ENCODE data around the gene RELA. TPM values are rescaled to one million over a fixed set of nuclear protein-coding genes. Genes with fewer than 3 reads are reported as not detected.

RELA gene
- total RNA-seq (2022) = 82.1 and 83.0 TPM in 2 replicates
- Bru-seq, nascent RNA = percentile 85 among the genes with signal in this experiment
- percentile 93 among the genes with signal in this experiment for BruChase-seq, experiment 1, labeled RNA remaining after a 6-hour chase
- percentile 90 among the genes with signal in this experiment for BruChase-seq, experiment 2, labeled RNA remaining after a 2-hour chase
- long read RNA-seq, transcript RELA-202 (11 exons, 2,700 nt) = major isoform, 93 of 134 reads
- long read RNA-seq, partial matches to known transcripts = 19 of 134 reads
- long read RNA-seq, other reads (novel, unspliced or antisense) = 22 of 134 reads

DNA sequence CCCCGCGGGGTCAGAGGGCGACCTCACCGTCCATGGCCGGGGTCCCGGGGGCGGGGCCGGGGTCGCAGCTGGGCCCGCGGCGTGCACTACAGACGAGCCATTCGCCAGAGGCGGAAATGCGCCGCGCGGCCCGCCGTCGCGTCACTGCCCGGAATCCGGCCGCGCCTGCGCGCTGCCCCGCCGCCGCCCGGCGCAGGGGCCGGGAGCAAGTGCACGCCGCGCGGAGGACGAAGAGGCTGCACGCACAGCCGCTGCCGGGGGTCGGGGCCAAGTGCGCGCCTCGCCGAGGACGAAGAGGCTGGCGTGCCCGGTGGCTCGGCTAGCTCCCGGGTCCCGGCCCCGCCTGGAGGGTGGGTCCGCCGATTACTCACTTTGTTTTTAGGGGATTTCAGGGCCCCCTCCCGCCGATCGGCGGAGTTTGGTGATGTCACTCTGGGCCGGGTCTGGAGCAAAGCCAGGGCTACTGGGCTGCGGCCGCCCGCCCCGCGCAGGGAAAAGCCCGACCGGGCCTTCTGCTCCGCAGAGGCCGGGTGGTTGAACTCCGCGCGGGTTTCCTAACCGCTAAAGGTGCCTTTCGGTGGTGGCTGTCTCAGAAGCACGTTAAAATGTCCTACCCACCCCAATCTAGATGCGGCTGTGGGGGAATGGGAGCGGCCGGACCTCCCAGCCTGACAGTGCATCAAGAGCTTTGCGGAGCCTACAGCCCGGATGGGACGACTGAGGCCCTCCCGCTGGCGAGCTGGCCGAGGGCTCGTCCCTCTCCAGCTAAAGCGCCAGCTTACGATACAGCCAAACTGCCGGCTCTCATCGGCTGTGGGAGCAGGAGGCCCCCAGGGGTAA, at the start of gene RELA:
Gene RELA (minus strand): TSS at position 118 of the 840 bp plus-strand sequence. CDS start 84 bp downstream, at position 34.
- H3K4me3 Mint-ChIP-seq (ENCODE audit: unreplicated experiment) = peak within 1 kb of the TSS; percentile 74
- ChIA-PET POLR2A (interaction anchor here (0.5 to 3.6 kb wide), 46 partner anchors 8 to 916 kb away, joined by 3 to 71 read pairs (median 4); partner anchors contain the start of genes BANF1, CCDC85B, CFL1 and DPF2), CTCF (interaction anchor here (0.5 to 1.2 kb wide), 10 partner anchors 9 to 1682 kb away, joined by 3 to 5 read pairs (median 3); partner anchors contain the start of gene KAT5)
- TF ChIP-seq, protein P1, sequence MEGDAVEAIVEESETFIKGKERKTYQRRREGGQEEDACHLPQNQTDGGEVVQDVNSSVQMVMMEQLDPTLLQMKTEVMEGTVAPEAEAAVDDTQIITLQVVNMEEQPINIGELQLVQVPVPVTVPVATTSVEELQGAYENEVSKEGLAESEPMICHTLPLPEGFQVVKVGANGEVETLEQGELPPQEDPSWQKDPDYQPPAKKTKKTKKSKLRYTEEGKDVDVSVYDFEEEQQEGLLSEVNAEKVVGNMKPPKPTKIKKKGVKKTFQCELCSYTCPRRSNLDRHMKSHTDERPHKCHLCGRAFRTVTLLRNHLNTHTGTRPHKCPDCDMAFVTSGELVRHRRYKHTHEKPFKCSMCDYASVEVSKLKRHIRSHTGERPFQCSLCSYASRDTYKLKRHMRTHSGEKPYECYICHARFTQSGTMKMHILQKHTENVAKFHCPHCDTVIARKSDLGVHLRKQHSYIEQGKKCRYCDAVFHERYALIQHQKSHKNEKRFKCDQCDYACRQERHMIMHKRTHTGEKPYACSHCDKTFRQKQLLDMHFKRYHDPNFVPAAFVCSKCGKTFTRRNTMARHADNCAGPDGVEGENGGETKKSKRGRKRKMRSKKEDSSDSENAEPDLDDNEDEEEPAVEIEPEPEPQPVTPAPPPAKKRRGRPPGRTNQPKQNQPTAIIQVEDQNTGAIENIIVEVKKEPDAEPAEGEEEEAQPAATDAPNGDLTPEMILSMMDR (IDR thresholded peaks at IDR 0.05; ENCODE audit: unreplicated experiment) = no peak
- peaks cover 12% of the 10 kb centered on the region for H3K4me1 Mint-ChIP-seq (ENCODE audit: insufficient read depth, unreplicated experiment)
- H3K27ac Mint-ChIP-seq (ENCODE audit: low read depth, unreplicated experiment) = peak within 1 kb of the TSS; percentile 73
- intact Hi-C loops (cut with micrococcal nuclease) = loop anchor here (5.0 kb wide), 1 partner anchor 254 kb away; the partner anchor contains the start of genes C11orf68 and DRAP1
- no TSS peak for BruUV-seq (replicated peaks)
- H3K27me3 Mint-ChIP-seq (ENCODE audit: insufficient read depth, unreplicated experiment) = no peaks in the 10 kb centered on the region
- no peaks in the 10 kb centered on the region for H3K9me3 Mint-ChIP-seq (ENCODE audit: unreplicated experiment)
- H3K36me3 Mint-ChIP-seq (ENCODE audit: insufficient read depth, unreplicated experiment) = peaks cover 35% of the 10 kb centered on the region
- peak; percentile 91 for DNase-seq (ENCODE audit: unreplicated experiment)

DNA sequence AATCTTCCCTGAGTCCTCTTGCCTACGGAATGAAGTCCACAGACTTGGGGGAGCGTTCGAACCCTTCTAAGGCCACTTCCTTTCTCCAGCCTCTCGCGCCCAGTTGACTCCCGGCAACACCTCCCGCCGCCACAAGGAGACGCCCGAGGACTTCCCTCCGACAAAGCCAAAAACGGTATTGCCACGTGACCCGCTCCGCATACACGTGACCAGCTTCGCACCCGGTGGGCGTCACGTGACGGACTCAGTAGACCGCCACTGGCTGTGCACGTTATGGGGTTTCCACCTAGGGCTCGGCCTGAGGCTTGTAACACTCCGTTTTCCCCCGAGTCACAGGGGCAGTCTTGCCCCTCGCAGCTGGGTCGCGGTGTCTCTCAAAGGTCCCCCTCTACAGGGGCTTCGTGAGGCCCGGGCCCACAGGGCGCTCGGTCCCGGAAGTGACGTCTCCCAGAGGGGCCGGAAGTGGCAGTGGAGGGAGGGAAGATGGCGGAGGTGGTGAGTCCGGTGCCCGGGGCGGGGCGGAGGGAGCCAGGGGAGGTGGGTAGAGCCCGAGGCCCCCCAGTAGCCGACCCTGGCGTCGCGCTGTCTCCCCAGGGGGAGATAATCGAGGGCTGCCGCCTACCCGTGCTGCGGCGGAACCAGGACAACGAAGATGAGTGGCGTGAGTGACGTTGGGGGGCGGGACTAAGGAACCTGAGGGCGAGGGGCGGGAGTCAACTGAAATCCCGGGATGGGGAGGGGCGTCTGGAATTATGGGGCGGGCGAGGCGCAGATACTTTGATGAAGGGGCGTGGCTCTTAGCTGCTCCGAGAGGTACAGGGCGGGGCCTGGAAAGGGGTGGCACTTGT, 49.3 kb upstream of the RELA start, which contains the start of gene KAT5:
Gene KAT5 (plus strand): TSS at position 468 of the 848 bp plus-strand sequence. CDS start 16 bp downstream, at position 484.
- intact Hi-C loops (cut with micrococcal nuclease) = loop anchor here (1.0 kb wide), 4 partner anchors 57 to 277 kb away; no protein-coding TSS in a partner anchor
- H3K27ac Mint-ChIP-seq (ENCODE audit: low read depth, unreplicated experiment) = peak within 1 kb of the TSS; percentile 99
- CTCF ChIA-PET = interaction anchor here (0.6 to 5.2 kb wide), 44 partner anchors 8 to 636 kb away, joined by 3 to 69 read pairs (median 4); partner anchors contain the start of genes AP5B1, FIBP, MUS81 and RELA
- no peaks in the 10 kb centered on the region for H3K27me3 Mint-ChIP-seq (ENCODE audit: insufficient read depth, unreplicated experiment)
- H3K36me3 Mint-ChIP-seq (ENCODE audit: insufficient read depth, unreplicated experiment) = peaks cover 49% of the 10 kb centered on the region
- H3K9me3 Mint-ChIP-seq (ENCODE audit: unreplicated experiment) = no peaks in the 10 kb centered on the region
- DNase-seq (ENCODE audit: unreplicated experiment) = peak; percentile 98
- H3K4me3 Mint-ChIP-seq (ENCODE audit: unreplicated experiment) = peak within 1 kb of the TSS; percentile 80
- TF ChIP-seq, protein P1 (IDR thresholded peaks at IDR 0.05; ENCODE audit: unreplicated experiment) = peak; percentile 95
- POLR2A ChIA-PET = interaction anchor here (0.5 to 2.8 kb wide), 54 partner anchors 9 to 340 kb away, joined by 3 to 42 read pairs (median 4); partner anchors contain the start of genes AP5B1, BANF1, CCDC85B and CFL1
- H3K4me1 Mint-ChIP-seq (ENCODE audit: insufficient read depth, unreplicated experiment) = no peaks in the 10 kb centered on the region
- BruUV-seq (replicated peaks) = TSS peak; percentile 24

- Mint-ChIP-seq H3K27me3 (ENCODE audit: insufficient read depth, unreplicated experiment) (no peaks in the 10 kb centered on the region), H3K36me3 (ENCODE audit: insufficient read depth, unreplicated experiment) (peaks cover 36% of the 10 kb centered on the region), H3K27ac (ENCODE audit: low read depth, unreplicated experiment) (no peak overlapping the region), H3K9me3 (ENCODE audit: unreplicated experiment) (no peaks in the 10 kb centered on the region), H3K4me3 (ENCODE audit: unreplicated experiment) (no peak overlapping the region), H3K4me1 (ENCODE audit: insufficient read depth, unreplicated experiment) (no peaks in the 10 kb centered on the region)
- CTCF ChIA-PET = interaction anchor here (0.6 to 5.2 kb wide), 9 partner anchors 10 to 178 kb away, joined by 3 to 69 read pairs (median 9); partner anchors contain the start of genes AP5B1, FIBP and RNASEH2C
- POLR2A ChIA-PET = interaction anchor here (1.1 to 2.7 kb wide), 2 partner anchors 107 to 111 kb away, joined by 5 to 42 read pairs; no protein-coding TSS in a partner anchor
- TF ChIP-seq, protein P1 (IDR thresholded peaks at IDR 0.05; ENCODE audit: unreplicated experiment) = no peak
- intact Hi-C loops (cut with micrococcal nuclease) = no loop called here
- DNase-seq (ENCODE audit: unreplicated experiment) = no peak
- BruUV-seq (replicated peaks) = no TSS peak
Measured at GRCh38 chr11:65710421-65710820, 47.7 kb upstream of the RELA start.

Data from MCF 10A (cell line).